H1 (cell line): ENCODE data around the gene DDX19B.

ENCODE experiments used
- CHD2 ChIP-seq: IDR thresholded peaks from 2 replicates; pipeline ENCODE4 v1.6.1; 2012; ENCODE audit warnings: low read length, improper control_type of control experiment
- EZH2 ChIP-seq: fragments of 200-600 bp; sonication (generic); IDR thresholded peaks from 2 replicates; pipeline ENCODE4 v1.7.1; 2012; ENCODE audit warnings: low read depth, mild to moderate bottlenecking, moderate library complexity, low read length, inconsistent platforms; ENCODE audit not compliant: severe bottlenecking
- GABPA ChIP-seq: IDR thresholded peaks from 2 replicates; pipeline ENCODE4 v1.6.1; 2011; ENCODE audit warnings: mild to moderate bottlenecking, low read length, moderate library complexity, borderline replicate concordance; ENCODE audit not compliant: insufficient read depth
- NRF1 ChIP-seq: IDR thresholded peaks from 2 replicates; pipeline ENCODE4 v1.6.1; 2011; ENCODE audit warnings: mild to moderate bottlenecking, low read depth, low read length, improper control_type of control experiment
- POLR2A ChIP-seq, 2 experiments: IDR thresholded peaks; 1 replicate in 1 of 2; 2 replicates in 1 of 2; pipeline ENCODE4 v1.6.1; 2011; ENCODE audit warnings: low read depth in 2 of 2, low read length in 2 of 2, mild to moderate bottlenecking in 2 of 2; ENCODE audit errors: control extremely low read depth in 1 of 2
- SIN3A ChIP-seq, 2 experiments: IDR thresholded peaks in 1 of 2; conservative IDR thresholded peaks in 1 of 2; 2 replicates each; pipeline ENCODE4 v1.6.1; 2011 to 2012; ENCODE audit warnings: low read length in 2 of 2, improper control_type of control experiment in 1 of 2, low read depth in 1 of 2, mild to moderate bottlenecking in 1 of 2
- TAF1 ChIP-seq: IDR thresholded peaks from 2 replicates; pipeline ENCODE4 v1.6.1; 2011; ENCODE audit warnings: mild to moderate bottlenecking, low read depth, low read length
- TAF7 ChIP-seq: optimal IDR thresholded peaks from 2 replicates; pipeline ENCODE3; 2011; ENCODE audit warnings: low read depth, mild to moderate bottlenecking, inconsistent platforms, low read length, moderate library complexity, borderline replicate concordance
- ZNF274 ChIP-seq: IDR thresholded peaks from 2 replicates; pipeline ENCODE4 v1.7.0; 2012; ENCODE audit warnings: low read length, borderline replicate concordance; ENCODE audit errors: extremely low read depth
- TF ChIP-seq, protein P1 (sequence below), 3 experiments: IDR thresholded peaks; 1 replicate in 2 of 3; 2 replicates in 1 of 3; pipeline versions ENCODE4 v1.5.1 to v1.6.1; 2011; ENCODE audit warnings: low read length in 3 of 3, mild to moderate bottlenecking in 3 of 3, inconsistent platforms in 2 of 3, low read depth in 1 of 3, moderate library complexity in 1 of 3; ENCODE audit not compliant: insufficient read depth in 1 of 3; ENCODE audit errors: control extremely low read depth in 1 of 3

- TF ChIP-seq ZNF274 (no peak), TAF1 (no peak), TAF7 (no peak), SIN3A (conservative IDR thresholded peaks at IDR 0.05 in 1 of 2, IDR thresholded peaks at IDR 0.05 in 1 of 2; ENCODE audit: low read depth in 1 of 2, low read length in 2 of 2) (no peak), POLR2A (IDR thresholded peaks at IDR 0.05; ENCODE audit: control extremely low read depth in 1 of 2, low read depth in 2 of 2, low read length in 2 of 2) (no peak; a peak in 1 of 3 replicates), NRF1 (no peak), EZH2 (no peak), CHD2 (no peak), GABPA (no peak)
- TF ChIP-seq, protein P1, sequence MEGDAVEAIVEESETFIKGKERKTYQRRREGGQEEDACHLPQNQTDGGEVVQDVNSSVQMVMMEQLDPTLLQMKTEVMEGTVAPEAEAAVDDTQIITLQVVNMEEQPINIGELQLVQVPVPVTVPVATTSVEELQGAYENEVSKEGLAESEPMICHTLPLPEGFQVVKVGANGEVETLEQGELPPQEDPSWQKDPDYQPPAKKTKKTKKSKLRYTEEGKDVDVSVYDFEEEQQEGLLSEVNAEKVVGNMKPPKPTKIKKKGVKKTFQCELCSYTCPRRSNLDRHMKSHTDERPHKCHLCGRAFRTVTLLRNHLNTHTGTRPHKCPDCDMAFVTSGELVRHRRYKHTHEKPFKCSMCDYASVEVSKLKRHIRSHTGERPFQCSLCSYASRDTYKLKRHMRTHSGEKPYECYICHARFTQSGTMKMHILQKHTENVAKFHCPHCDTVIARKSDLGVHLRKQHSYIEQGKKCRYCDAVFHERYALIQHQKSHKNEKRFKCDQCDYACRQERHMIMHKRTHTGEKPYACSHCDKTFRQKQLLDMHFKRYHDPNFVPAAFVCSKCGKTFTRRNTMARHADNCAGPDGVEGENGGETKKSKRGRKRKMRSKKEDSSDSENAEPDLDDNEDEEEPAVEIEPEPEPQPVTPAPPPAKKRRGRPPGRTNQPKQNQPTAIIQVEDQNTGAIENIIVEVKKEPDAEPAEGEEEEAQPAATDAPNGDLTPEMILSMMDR (IDR thresholded peaks at IDR 0.05; ENCODE audit: control extremely low read depth in 1 of 3, insufficient read depth in 1 of 3, low read depth in 1 of 3, low read length in 3 of 3), result no peak
These were observed 40.9 kb upstream of the DDX19B start for GRCh38 chr16:70258065-70258464.
